ACC112 (cell line): ENCODE data around the gene SORCS2.

ENCODE experiments used
- H2AFZ ChIP-seq: fragments of 200-600 bp; sonication (generic); one replicate; pipeline ENCODE4 v1.6.0; 2017; ENCODE audit warnings: antibody characterized with exemption, low read length; ENCODE audit not compliant: unreplicated experiment
- H3K27ac ChIP-seq: fragments of 200-600 bp; sonication (generic); 2 replicates; pipeline ENCODE4 v1.5.1; 2014; ENCODE audit warnings: low read depth, mild to moderate bottlenecking, antibody characterized with exemption, low read length, moderate library complexity
- H3K27me3 ChIP-seq: fragments of 200-600 bp; sonication (generic); 2 replicates; pipeline ENCODE4 v1.6.1; 2014; ENCODE audit warnings: mild to moderate bottlenecking, antibody characterized with exemption, low read length, moderate library complexity, mixed read lengths; ENCODE audit not compliant: insufficient read depth
- H3K36me3 ChIP-seq: fragments of 200-600 bp; sonication (generic); 2 replicates; pipeline ENCODE4 v1.6.1; 2016; ENCODE audit warnings: mild to moderate bottlenecking, antibody characterized with exemption, low read length, moderate library complexity, mixed read lengths; ENCODE audit not compliant: insufficient read depth
- H3K4me1 ChIP-seq: fragments of 200-600 bp; sonication (generic); one replicate; pipeline ENCODE4 v1.6.1; 2016; ENCODE audit warnings: low read length, mixed read lengths; ENCODE audit not compliant: insufficient read depth, unreplicated experiment, control insufficient read depth
- H3K4me3 ChIP-seq: fragments of 200-600 bp; sonication (generic); 2 replicates; pipeline ENCODE4 v1.5.1; 2014; ENCODE audit warnings: mild to moderate bottlenecking, low read depth, low read length
- H3K79me2 ChIP-seq: fragments of 200-600 bp; sonication (generic); one replicate; pipeline ENCODE4 v1.6.0; 2016; ENCODE audit warnings: low read length; ENCODE audit not compliant: control insufficient read depth, unreplicated experiment, insufficient read depth

SORCS2 gene

GRCh38 chr4:7306021-7306965 is 114.0 kb downstream of the SORCS2 start:
- Histone ChIP-seq H3K4me1 (no peaks in the 10 kb centered on the region), H3K36me3 (no peaks in the 10 kb centered on the region), H3K79me2 (no peaks in the 10 kb centered on the region), H3K4me3 (no peak overlapping the region), H3K27me3 (peaks cover 16% of the 10 kb centered on the region; the same call in 1 of the 2 replicates), H3K27ac (no peak overlapping the region), H2AFZ (no peak overlapping the region)

GRCh38 chr4:7306986-7307385 is 114.6 kb downstream of the SORCS2 start:
- Histone ChIP-seq H3K4me3 (no peak overlapping the region), H2AFZ (no peak overlapping the region), H3K36me3 (no peaks in the 10 kb centered on the region), H3K4me1 (no peaks in the 10 kb centered on the region), H3K27me3 (peaks cover 18% of the 10 kb centered on the region; the same call in 1 of the 2 replicates), H3K27ac (no peak overlapping the region), H3K79me2 (no peaks in the 10 kb centered on the region)

GRCh38 chr4:7307394-7308099 is 115.2 kb downstream of the SORCS2 start:
- H3K27me3 ChIP-seq, result peaks cover 18% of the 10 kb centered on the region; the same call in 1 of the 2 replicates
- no peak overlapping the region for H3K4me3 ChIP-seq
- no peaks in the 10 kb centered on the region for H3K79me2 ChIP-seq
- no peak overlapping the region for H2AFZ ChIP-seq
- no peak overlapping the region for H3K27ac ChIP-seq
- no peaks in the 10 kb centered on the region for H3K4me1 ChIP-seq
- no peaks in the 10 kb centered on the region for H3K36me3 ChIP-seq

- H3K79me2 ChIP-seq, result no peaks in the 10 kb centered on the region
- no peak overlapping the region for H3K27ac ChIP-seq
- no peaks in the 10 kb centered on the region for H3K36me3 ChIP-seq
- H3K4me1 ChIP-seq, result no peaks in the 10 kb centered on the region
- H3K27me3 ChIP-seq, result peaks cover 23% of the 10 kb centered on the region; the same call in 1 of the 2 replicates
- no peak overlapping the region for H2AFZ ChIP-seq
- no peak overlapping the region for H3K4me3 ChIP-seq
Observed at GRCh38 chr4:7309181-7309580, 116.8 kb downstream of the SORCS2 start.

GRCh38 chr4:7309636-7310390 is 117.5 kb downstream of the SORCS2 start:
- no peak overlapping the region for H2AFZ ChIP-seq
- peaks cover 23% of the 10 kb centered on the region; the same call in 1 of the 2 replicates for H3K27me3 ChIP-seq
- H3K36me3 ChIP-seq, result no peaks in the 10 kb centered on the region
- H3K79me2 ChIP-seq, result no peaks in the 10 kb centered on the region
- no peaks in the 10 kb centered on the region for H3K4me1 ChIP-seq
- H3K4me3 ChIP-seq, result no peak overlapping the region
- no peak overlapping the region for H3K27ac ChIP-seq

GRCh38 chr4:7310451-7310850 is 118.1 kb downstream of the SORCS2 start:
- Histone ChIP-seq H3K4me1 (no peaks in the 10 kb centered on the region), H3K79me2 (no peaks in the 10 kb centered on the region), H3K4me3 (no peak overlapping the region), H2AFZ (no peak overlapping the region), H3K27me3 (peaks cover 23% of the 10 kb centered on the region; the same call in 1 of the 2 replicates), H3K27ac (no peak overlapping the region), H3K36me3 (no peaks in the 10 kb centered on the region)

GRCh38 chr4:7311205-7311604 is 118.9 kb downstream of the SORCS2 start:
- Histone ChIP-seq H3K4me1 (no peaks in the 10 kb centered on the region), H3K36me3 (no peaks in the 10 kb centered on the region), H3K27me3 (peaks cover 23% of the 10 kb centered on the region; the same call in 1 of the 2 replicates)

GRCh38 chr4:7312691-7313090 is 120.4 kb downstream of the SORCS2 start:
- no peaks in the 10 kb centered on the region for H3K4me1 ChIP-seq
- H3K27ac ChIP-seq, result no peak overlapping the region
- no peaks in the 10 kb centered on the region for H3K79me2 ChIP-seq
- peaks cover 20% of the 10 kb centered on the region; the same call in 1 of the 2 replicates for H3K27me3 ChIP-seq
- no peak overlapping the region for H3K4me3 ChIP-seq
- no peaks in the 10 kb centered on the region for H3K36me3 ChIP-seq
- no peak overlapping the region for H2AFZ ChIP-seq

More at GRCh38 chr4:7311205-7311604, 118.9 kb downstream of the SORCS2 start:
- no peak overlapping the region for H3K4me3 ChIP-seq
- H3K79me2 ChIP-seq, result no peaks in the 10 kb centered on the region
- no peak overlapping the region for H3K27ac ChIP-seq
- H2AFZ ChIP-seq, result no peak overlapping the region

GRCh38 chr4:7313347-7313811 is 121.0 kb downstream of the SORCS2 start:
- no peaks in the 10 kb centered on the region for H3K79me2 ChIP-seq
- H2AFZ ChIP-seq, result no peak overlapping the region
- no peaks in the 10 kb centered on the region for H3K36me3 ChIP-seq
- H3K4me3 ChIP-seq, result no peak overlapping the region
- no peak overlapping the region for H3K27ac ChIP-seq
- no peaks in the 10 kb centered on the region for H3K4me1 ChIP-seq
- H3K27me3 ChIP-seq, result peaks cover 19% of the 10 kb centered on the region; the same call in 1 of the 2 replicates

- no peak overlapping the region for H2AFZ ChIP-seq
- H3K27ac ChIP-seq, result no peak overlapping the region
- H3K4me1 ChIP-seq, result no peaks in the 10 kb centered on the region
- no peaks in the 10 kb centered on the region for H3K36me3 ChIP-seq
- peaks cover 15% of the 10 kb centered on the region; the same call in 1 of the 2 replicates for H3K27me3 ChIP-seq
- no peak overlapping the region for H3K4me3 ChIP-seq
- H3K79me2 ChIP-seq, result no peaks in the 10 kb centered on the region
Observed at GRCh38 chr4:7313991-7314390, 121.7 kb downstream of the SORCS2 start.
